ENCODE measurements around the gene ALDH4A1.
A peak's percentile ranks its signal among the peaks of the same experiment; 100 is the strongest.
"Not testable (repeated sequence)": the region's sequence is repeated elsewhere in the genome, so short reads cannot be mapped to it uniquely, and the experiment has no call there.

The ALDH4A1 gene

GRCh38 chr1:18877282-18877681, 25.1 kb downstream of the ALDH4A1 start:
- DNase-seq (ENCODE audit: low read depth), result no peak

GRCh38 chr1:18876210-18876609, 26.1 kb downstream of the ALDH4A1 start:
- DNase-seq (ENCODE audit: low read depth), result no peak

- no peak for DNase-seq (ENCODE audit: low read depth)
These were observed 26.6 kb downstream of the ALDH4A1 start for GRCh38 chr1:18875796-18876128.

GRCh38 chr1:18875107-18875795, 27.1 kb downstream of the ALDH4A1 start:
- DNase-seq (ENCODE audit: low read depth), result peak; percentile 56

GRCh38 chr1:18874600-18874999, 27.8 kb downstream of the ALDH4A1 start:
- no peak for DNase-seq (ENCODE audit: low read depth)

GRCh38 chr1:18874036-18874435, 28.3 kb downstream of the ALDH4A1 start:
- no peak for DNase-seq (ENCODE audit: low read depth)

GRCh38 chr1:18872071-18872611, 30.2 kb downstream of the ALDH4A1 start:
- DNase-seq (ENCODE audit: low read depth), result no peak

GRCh38 chr1:18871401-18872070, 30.8 kb downstream of the ALDH4A1 start:
- DNase-seq (ENCODE audit: low read depth), result no peak

- DNase-seq (ENCODE audit: low read depth), result no peak
These were observed 31.4 kb downstream of the ALDH4A1 start for GRCh38 chr1:18870957-18871356.

- not testable (repeated sequence) for DNase-seq (ENCODE audit: low read depth)
These were observed 31.8 kb downstream of the ALDH4A1 start for GRCh38 chr1:18870595-18870865.

GRCh38 chr1:18869847-18870594, 32.3 kb downstream of the ALDH4A1 start:
- no peak for DNase-seq (ENCODE audit: low read depth)

GRCh38 chr1:18868801-18869424, 33.4 kb downstream of the ALDH4A1 start:
- no peak for DNase-seq (ENCODE audit: low read depth)

GRCh38 chr1:18868354-18868753, 34.0 kb downstream of the ALDH4A1 start:
- no peak for DNase-seq (ENCODE audit: low read depth)

GRCh38 chr1:18866846-18867245, 35.5 kb downstream of the ALDH4A1 start:
- no peak for DNase-seq (ENCODE audit: low read depth)

GRCh38 chr1:18866314-18866713, 36.0 kb downstream of the ALDH4A1 start:
- DNase-seq (ENCODE audit: low read depth), result no peak

GRCh38 chr1:18865176-18865575, 37.2 kb downstream of the ALDH4A1 start:
- no peak for DNase-seq (ENCODE audit: low read depth)

- DNase-seq (ENCODE audit: low read depth), result no peak
These were observed 40.8 kb downstream of the ALDH4A1 start for GRCh38 chr1:18861590-18861989.

GRCh38 chr1:18861082-18861481, 41.3 kb downstream of the ALDH4A1 start:
- no peak for DNase-seq (ENCODE audit: low read depth)

- DNase-seq (ENCODE audit: low read depth), result no peak
These were observed 42.8 kb downstream of the ALDH4A1 start, which contains the start of gene TAS1R2 for GRCh38 chr1:18859560-18859959. TSS of gene TAS1R2 (minus strand) at chr1:18859660. CDS start at chr1:18859660, 0 bp downstream.

GRCh38 chr1:18858070-18858688, 44.2 kb downstream of the ALDH4A1 start:
- no peak for DNase-seq (ENCODE audit: low read depth)

- no peak for DNase-seq (ENCODE audit: low read depth)
These were observed 45.9 kb downstream of the ALDH4A1 start for GRCh38 chr1:18856435-18856834.

- DNase-seq (ENCODE audit: low read depth), result no peak
These were observed 46.8 kb downstream of the ALDH4A1 start for GRCh38 chr1:18855573-18855972.

All from T follicular helper cell (primary cell).